Measurements from ENCODE around the gene SIGLEC1. TPM values are rescaled to one million over a fixed set of nuclear protein-coding genes. Genes with fewer than 3 reads are reported as not detected.

The SIGLEC1 gene
- total RNA-seq, 1 donor = under 0.01 TPM

DNA sequence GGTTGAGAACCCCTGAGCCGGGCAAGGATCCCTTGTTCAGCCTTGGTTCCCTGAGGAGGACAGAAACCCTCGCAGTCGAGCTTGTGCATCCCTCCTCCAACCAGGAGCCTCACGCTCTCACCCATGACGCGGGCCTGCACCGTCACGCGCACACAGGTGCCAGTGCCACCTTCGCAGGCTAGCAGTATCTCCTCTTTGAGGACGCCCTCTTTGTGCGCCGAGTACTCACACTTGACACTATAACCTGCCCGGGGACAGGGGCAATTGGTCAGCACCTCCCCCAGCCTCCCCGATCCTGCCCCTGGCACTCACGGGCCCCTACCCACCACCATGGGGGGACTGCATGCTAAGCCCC, 41.9 kb upstream of the SIGLEC1 start:
- no peaks in the 10 kb centered on the region for H3K9me3 ChIP-seq (ENCODE audit: low read depth, low read length)
- H3K27ac ChIP-seq (ENCODE audit: low read depth, low read length) = no peak overlapping the region
- no peak overlapping the region for H3K4me3 ChIP-seq (ENCODE audit: insufficient read depth, low read length)
- no peaks in the 10 kb centered on the region for H3K4me1 ChIP-seq (ENCODE audit: insufficient read depth, low read length)
- H3K79me2 ChIP-seq (ENCODE audit: insufficient read depth, low read length) = no peaks in the 10 kb centered on the region
- peaks cover 8% of the 10 kb centered on the region for H3K36me3 ChIP-seq (ENCODE audit: insufficient read depth, low read length)
- TF ChIP-seq, protein P1, sequence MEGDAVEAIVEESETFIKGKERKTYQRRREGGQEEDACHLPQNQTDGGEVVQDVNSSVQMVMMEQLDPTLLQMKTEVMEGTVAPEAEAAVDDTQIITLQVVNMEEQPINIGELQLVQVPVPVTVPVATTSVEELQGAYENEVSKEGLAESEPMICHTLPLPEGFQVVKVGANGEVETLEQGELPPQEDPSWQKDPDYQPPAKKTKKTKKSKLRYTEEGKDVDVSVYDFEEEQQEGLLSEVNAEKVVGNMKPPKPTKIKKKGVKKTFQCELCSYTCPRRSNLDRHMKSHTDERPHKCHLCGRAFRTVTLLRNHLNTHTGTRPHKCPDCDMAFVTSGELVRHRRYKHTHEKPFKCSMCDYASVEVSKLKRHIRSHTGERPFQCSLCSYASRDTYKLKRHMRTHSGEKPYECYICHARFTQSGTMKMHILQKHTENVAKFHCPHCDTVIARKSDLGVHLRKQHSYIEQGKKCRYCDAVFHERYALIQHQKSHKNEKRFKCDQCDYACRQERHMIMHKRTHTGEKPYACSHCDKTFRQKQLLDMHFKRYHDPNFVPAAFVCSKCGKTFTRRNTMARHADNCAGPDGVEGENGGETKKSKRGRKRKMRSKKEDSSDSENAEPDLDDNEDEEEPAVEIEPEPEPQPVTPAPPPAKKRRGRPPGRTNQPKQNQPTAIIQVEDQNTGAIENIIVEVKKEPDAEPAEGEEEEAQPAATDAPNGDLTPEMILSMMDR (IDR thresholded peaks at IDR 0.05; ENCODE audit: extremely low read depth, low read depth, low read length) = no peak
- no peak for DNase-seq (ENCODE audit: insufficient read length, low spot score, missing footprints)
- H3K4me2 ChIP-seq (ENCODE audit: insufficient read depth, low read length) = no peak overlapping the region
- no peaks in the 10 kb centered on the region for H4K20me1 ChIP-seq (ENCODE audit: insufficient read depth, low read length)
- H2AFZ ChIP-seq (ENCODE audit: low read length) = no peak overlapping the region
- no peaks in the 10 kb centered on the region for H3K27me3 ChIP-seq (ENCODE audit: insufficient read depth, low read length)

DNA sequence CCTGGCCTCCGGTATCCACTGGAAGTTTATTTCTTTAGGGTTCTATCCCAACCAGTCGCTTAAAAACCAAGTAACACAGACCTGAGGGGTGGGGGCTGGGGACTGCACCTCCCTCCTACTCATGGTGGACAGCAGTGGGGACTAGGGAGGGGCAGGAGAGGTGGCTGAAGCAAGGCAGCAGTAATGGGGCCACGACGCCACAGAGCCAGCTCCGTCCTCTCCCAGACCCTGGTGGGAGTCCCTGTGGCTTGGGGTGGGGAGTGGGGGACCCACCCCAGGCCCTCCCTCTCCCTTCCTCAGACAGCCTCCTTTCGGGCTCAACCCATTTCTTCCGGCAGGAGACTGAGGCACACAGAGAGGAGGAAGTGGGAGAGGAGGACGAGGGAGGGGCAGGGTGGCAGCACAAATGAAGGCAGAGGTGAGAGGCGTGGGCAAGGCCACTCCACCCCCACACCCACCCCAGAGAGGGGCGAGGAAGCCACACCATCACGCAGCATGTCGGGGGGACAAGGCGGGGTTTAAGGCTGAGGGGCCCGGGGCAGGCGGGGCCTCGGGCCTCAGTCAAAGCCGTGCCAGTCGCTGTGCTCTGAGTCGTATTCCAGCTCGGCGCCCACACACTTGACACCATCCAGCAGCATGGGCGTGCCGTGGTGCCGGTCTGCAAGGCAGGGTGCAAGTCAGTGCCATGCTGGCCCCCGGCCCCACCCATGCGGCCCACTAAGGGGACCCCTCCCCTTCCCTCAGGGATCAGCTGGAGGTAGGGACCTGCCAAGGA, 41.3 kb upstream of the SIGLEC1 start:
- no peak overlapping the region for H2AFZ ChIP-seq (ENCODE audit: low read length)
- H3K27me3 ChIP-seq (ENCODE audit: insufficient read depth, low read length) = no peaks in the 10 kb centered on the region
- H3K36me3 ChIP-seq (ENCODE audit: insufficient read depth, low read length) = peaks cover 8% of the 10 kb centered on the region
- TF ChIP-seq, protein P1 (IDR thresholded peaks at IDR 0.05; ENCODE audit: extremely low read depth, low read depth, low read length) = no peak
- no peaks in the 10 kb centered on the region for H4K20me1 ChIP-seq (ENCODE audit: insufficient read depth, low read length)
- no peak overlapping the region for H3K27ac ChIP-seq (ENCODE audit: low read depth, low read length)
- no peak overlapping the region for H3K4me2 ChIP-seq (ENCODE audit: insufficient read depth, low read length)
- no peaks in the 10 kb centered on the region for H3K9me3 ChIP-seq (ENCODE audit: low read depth, low read length)
- peak; percentile 72 for DNase-seq (ENCODE audit: insufficient read length, low spot score, missing footprints)
- no peaks in the 10 kb centered on the region for H3K79me2 ChIP-seq (ENCODE audit: insufficient read depth, low read length)
- no peaks in the 10 kb centered on the region for H3K4me1 ChIP-seq (ENCODE audit: insufficient read depth, low read length)
- no peak overlapping the region for H3K4me3 ChIP-seq (ENCODE audit: insufficient read depth, low read length)

GRCh38 chr20:3753098-3753497, 40.7 kb upstream of the SIGLEC1 start:
- no peaks in the 10 kb centered on the region for H4K20me1 ChIP-seq (ENCODE audit: insufficient read depth, low read length)
- H3K36me3 ChIP-seq (ENCODE audit: insufficient read depth, low read length) = peaks cover 4% of the 10 kb centered on the region
- DNase-seq (ENCODE audit: insufficient read length, low spot score, missing footprints) = peak; percentile 99
- no peaks in the 10 kb centered on the region for H3K27me3 ChIP-seq (ENCODE audit: insufficient read depth, low read length)
- TF ChIP-seq, protein P1 (IDR thresholded peaks at IDR 0.05; ENCODE audit: extremely low read depth, low read depth, low read length) = peak; percentile 93
- H3K4me3 ChIP-seq (ENCODE audit: insufficient read depth, low read length) = no peak overlapping the region
- H2AFZ ChIP-seq (ENCODE audit: low read length) = no peak overlapping the region
- H3K4me2 ChIP-seq (ENCODE audit: insufficient read depth, low read length) = no peak overlapping the region
- no peaks in the 10 kb centered on the region for H3K79me2 ChIP-seq (ENCODE audit: insufficient read depth, low read length)
- no peaks in the 10 kb centered on the region for H3K9me3 ChIP-seq (ENCODE audit: low read depth, low read length)
- no peak overlapping the region for H3K27ac ChIP-seq (ENCODE audit: low read depth, low read length)
- no peaks in the 10 kb centered on the region for H3K4me1 ChIP-seq (ENCODE audit: insufficient read depth, low read length)

DNA sequence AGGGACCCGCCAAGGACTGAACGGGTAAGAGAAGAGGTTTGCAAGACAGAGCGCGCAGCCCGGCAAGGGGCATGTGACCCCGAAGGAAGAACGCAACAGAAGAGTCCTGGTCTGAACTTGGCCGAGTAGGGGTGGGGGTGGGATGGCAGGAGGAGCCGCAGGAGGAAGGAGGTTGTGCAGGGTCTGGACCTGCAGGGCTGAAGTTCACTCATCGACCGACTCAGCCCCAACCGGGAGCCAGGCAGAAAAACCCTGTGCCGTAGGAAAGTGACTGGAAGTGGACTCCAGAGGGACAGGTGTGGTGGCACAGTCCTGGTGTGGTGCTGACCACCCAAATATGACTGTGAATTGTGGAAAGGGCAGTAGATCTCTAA, 40.0 kb upstream of the SIGLEC1 start:
- H3K9me3 ChIP-seq (ENCODE audit: low read depth, low read length) = no peaks in the 10 kb centered on the region
- H3K36me3 ChIP-seq (ENCODE audit: insufficient read depth, low read length) = no peaks in the 10 kb centered on the region
- DNase-seq (ENCODE audit: insufficient read length, low spot score, missing footprints) = peak; percentile 88
- H3K79me2 ChIP-seq (ENCODE audit: insufficient read depth, low read length) = no peaks in the 10 kb centered on the region
- H3K4me1 ChIP-seq (ENCODE audit: insufficient read depth, low read length) = no peaks in the 10 kb centered on the region
- H4K20me1 ChIP-seq (ENCODE audit: insufficient read depth, low read length) = no peaks in the 10 kb centered on the region
- TF ChIP-seq, protein P1 (IDR thresholded peaks at IDR 0.05; ENCODE audit: extremely low read depth, low read depth, low read length) = no peak
- no peak overlapping the region for H2AFZ ChIP-seq (ENCODE audit: low read length)
- H3K4me3 ChIP-seq (ENCODE audit: insufficient read depth, low read length) = no peak overlapping the region
- H3K27me3 ChIP-seq (ENCODE audit: insufficient read depth, low read length) = no peaks in the 10 kb centered on the region
- no peak overlapping the region for H3K4me2 ChIP-seq (ENCODE audit: insufficient read depth, low read length)
- H3K27ac ChIP-seq (ENCODE audit: low read depth, low read length) = no peak overlapping the region

All from osteoblast (primary cell).